ENCODE data around the gene FBXL5. TPM values are rescaled to one million over a fixed set of nuclear protein-coding genes. Genes with fewer than 3 reads are reported as not detected.

FBXL5 gene
- total and polyA plus RNA-seq, 3 donors from 2014 or later, result 149 to 162 (median 153) TPM

DNA sequence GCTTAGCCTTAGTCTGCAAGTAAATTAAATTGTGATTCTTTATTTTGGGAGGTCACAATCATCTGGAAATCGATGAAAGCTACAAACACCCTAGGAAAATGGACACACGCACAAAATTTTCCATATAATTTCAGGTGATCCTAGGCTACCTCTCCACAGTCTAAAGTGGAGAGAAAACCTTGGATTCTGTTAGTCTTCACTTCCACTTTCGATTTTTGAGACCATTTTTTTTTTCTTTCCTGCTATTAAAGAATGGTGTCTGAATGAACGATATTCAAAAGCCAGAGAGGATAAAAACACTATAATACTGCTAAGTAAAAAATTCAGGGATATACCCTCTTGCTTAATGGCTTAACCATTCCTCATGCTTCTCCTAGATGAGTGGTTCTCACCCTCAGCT is 1.7 kb downstream of the FBXL5 start:
- Histone ChIP-seq H3K4me3 (peak overlapping the region; percentile 87 to 89), H3K36me3 (ENCODE audit: low read depth, missing control alignments) (no peaks in the 10 kb centered on the region), H3K4me1 (peaks cover 35% of the 10 kb centered on the region), H3K27ac (peak overlapping the region; percentile 97 to 99), H3K27me3 (no peaks in the 10 kb centered on the region), H3K9me3 (no peaks in the 10 kb centered on the region)
- DNase-seq, result no peak
- intact Hi-C loops (cut with DNase I; ENCODE audit: low total_unique reads), result no loop called here
- 7 to 8% methylated on average over 4 of the region's 4 CpGs for WGBS, 2 donors
- TF ChIP-seq POLR2A (IDR thresholded peaks at IDR 0.05), result no peak
- TF ChIP-seq, protein P1, sequence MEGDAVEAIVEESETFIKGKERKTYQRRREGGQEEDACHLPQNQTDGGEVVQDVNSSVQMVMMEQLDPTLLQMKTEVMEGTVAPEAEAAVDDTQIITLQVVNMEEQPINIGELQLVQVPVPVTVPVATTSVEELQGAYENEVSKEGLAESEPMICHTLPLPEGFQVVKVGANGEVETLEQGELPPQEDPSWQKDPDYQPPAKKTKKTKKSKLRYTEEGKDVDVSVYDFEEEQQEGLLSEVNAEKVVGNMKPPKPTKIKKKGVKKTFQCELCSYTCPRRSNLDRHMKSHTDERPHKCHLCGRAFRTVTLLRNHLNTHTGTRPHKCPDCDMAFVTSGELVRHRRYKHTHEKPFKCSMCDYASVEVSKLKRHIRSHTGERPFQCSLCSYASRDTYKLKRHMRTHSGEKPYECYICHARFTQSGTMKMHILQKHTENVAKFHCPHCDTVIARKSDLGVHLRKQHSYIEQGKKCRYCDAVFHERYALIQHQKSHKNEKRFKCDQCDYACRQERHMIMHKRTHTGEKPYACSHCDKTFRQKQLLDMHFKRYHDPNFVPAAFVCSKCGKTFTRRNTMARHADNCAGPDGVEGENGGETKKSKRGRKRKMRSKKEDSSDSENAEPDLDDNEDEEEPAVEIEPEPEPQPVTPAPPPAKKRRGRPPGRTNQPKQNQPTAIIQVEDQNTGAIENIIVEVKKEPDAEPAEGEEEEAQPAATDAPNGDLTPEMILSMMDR (IDR thresholded peaks at IDR 0.05), result no peak

DNA sequence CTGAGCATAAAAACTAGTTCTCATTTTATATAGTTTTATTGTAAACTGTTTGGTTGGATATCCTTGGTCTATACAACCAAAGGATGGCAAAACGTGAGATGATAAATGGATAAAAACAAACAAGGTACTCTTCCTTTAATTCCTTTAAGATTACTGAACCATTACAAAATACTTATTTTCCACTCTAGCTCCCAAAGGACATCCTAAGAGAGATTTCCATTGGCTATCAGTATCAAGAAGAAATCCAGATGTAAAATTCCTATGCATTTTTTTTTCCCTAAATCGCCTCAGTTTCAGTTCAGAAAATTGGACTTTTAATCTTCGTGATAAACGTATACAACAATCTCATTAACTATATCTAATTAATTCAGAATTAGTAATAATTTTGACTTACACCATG is 2.3 kb downstream of the FBXL5 start:
- H3K27ac ChIP-seq, result peak overlapping the region; percentile 97 to 99
- H3K27me3 ChIP-seq, result no peaks in the 10 kb centered on the region
- no peak for DNase-seq
- intact Hi-C loops (cut with DNase I; ENCODE audit: low total_unique reads), result no loop called here
- no peaks in the 10 kb centered on the region for H3K36me3 ChIP-seq (ENCODE audit: low read depth, missing control alignments)
- 21 to 29% methylated on average over 4 of the region's 4 CpGs for WGBS, 2 donors
- H3K9me3 ChIP-seq, result no peaks in the 10 kb centered on the region
- H3K4me3 ChIP-seq, result peak overlapping the region in 1 of 2 donors; percentile 87
- H3K4me1 ChIP-seq, result peaks cover 35% of the 10 kb centered on the region
- no peak for TF ChIP-seq POLR2A (IDR thresholded peaks at IDR 0.05)
- TF ChIP-seq, protein P1 (IDR thresholded peaks at IDR 0.05), result no peak

DNA sequence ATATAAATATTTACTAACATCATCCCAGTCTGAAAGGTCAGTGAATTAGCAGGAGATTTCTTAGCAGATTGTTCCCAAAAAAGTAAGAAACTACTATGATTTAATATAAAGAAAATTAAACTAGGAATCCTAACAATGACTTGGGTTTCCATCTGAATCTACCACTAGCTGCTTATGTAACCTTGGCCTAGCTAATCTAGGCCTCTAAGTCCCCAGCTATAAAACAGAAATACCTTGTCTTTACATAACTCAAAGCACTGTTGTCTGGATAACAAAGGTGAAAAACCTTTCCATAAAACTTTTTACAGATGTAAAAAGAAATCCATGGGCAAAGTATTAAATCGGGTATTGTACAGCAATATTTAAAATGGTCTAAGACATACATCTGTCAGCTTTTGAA is 3.0 kb downstream of the FBXL5 start:
- no peak for DNase-seq
- H3K27ac ChIP-seq, result peak overlapping the region; percentile 36 to 97
- H3K4me3 ChIP-seq, result no peak overlapping the region
- TF ChIP-seq POLR2A (IDR thresholded peaks at IDR 0.05), result no peak
- TF ChIP-seq, protein P1 (IDR thresholded peaks at IDR 0.05), result no peak
- peaks cover 29% of the 10 kb centered on the region for H3K4me1 ChIP-seq
- intact Hi-C loops (cut with DNase I; ENCODE audit: low total_unique reads), result no loop called here
- H3K36me3 ChIP-seq (ENCODE audit: low read depth, missing control alignments), result no peaks in the 10 kb centered on the region
- WGBS, 2 donors, result 50 to 61% methylated on average over 1 of the region's 1 CpG
- H3K27me3 ChIP-seq, result no peaks in the 10 kb centered on the region
- no peaks in the 10 kb centered on the region for H3K9me3 ChIP-seq

DNA sequence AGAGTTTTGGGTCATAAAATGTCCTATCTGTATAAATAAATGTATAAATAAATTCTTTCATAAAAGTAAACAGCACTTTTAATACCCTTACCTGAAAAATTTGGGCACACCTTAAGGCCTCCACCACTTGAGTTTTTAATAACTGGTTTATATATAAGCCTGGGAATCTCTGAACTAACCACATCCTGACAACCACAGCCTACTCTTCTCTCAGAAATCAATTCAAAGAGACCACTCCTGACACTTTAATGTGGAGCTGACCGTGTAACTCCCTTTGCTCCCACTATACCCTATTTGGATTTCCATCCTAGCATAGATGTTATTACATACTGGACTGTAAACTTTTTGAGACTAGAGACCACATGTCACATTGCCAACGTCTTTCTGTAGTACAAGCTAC is 3.5 kb downstream of the FBXL5 start:
- no peak for DNase-seq
- intact Hi-C loops (cut with DNase I; ENCODE audit: low total_unique reads), result no loop called here
- no peaks in the 10 kb centered on the region for H3K9me3 ChIP-seq
- no peaks in the 10 kb centered on the region for H3K36me3 ChIP-seq (ENCODE audit: low read depth, missing control alignments)
- H3K27me3 ChIP-seq, result no peaks in the 10 kb centered on the region
- TF ChIP-seq POLR2A (IDR thresholded peaks at IDR 0.05), result no peak
- TF ChIP-seq, protein P1 (IDR thresholded peaks at IDR 0.05), result no peak
- H3K27ac ChIP-seq, result peak overlapping the region in 1 of 2 donors; percentile 97
- peaks cover 27% of the 10 kb centered on the region for H3K4me1 ChIP-seq
- no peak overlapping the region for H3K4me3 ChIP-seq
- 25 to 27% methylated on average over 2 of the region's 2 CpGs for WGBS, 2 donors

DNA sequence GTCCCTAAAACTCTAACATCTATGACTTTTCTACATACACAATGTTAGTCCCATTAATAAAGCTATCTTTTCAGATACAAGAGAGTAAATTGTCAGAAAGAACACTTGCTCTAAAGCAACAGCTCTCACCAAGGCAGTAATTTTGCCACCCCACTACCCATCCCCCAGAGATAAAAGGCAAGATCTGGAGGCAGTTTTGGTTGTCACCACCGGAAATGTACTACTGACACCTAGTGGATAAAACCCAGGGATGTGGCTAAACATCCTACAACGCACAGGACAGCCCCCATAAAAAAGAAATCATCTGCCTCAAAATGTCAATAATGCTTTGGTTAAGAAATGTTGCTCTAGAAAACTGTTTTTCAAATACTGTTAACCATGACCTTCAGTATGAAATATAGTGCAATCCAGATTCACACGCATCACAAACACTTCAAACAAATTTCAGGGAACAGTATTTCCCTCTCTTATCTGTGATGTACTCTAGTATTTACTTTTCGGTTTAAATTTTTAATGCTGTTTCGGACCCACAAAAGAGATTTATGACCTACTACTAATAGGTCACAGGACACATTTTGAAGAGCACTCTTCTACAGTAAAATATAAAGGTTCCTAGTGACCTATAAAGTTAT is 5.1 kb downstream of the FBXL5 start:
- Histone ChIP-seq H3K4me3 (no peak overlapping the region), H3K27ac (peak overlapping the region in 1 of 2 donors; percentile 5), H3K9me3 (no peaks in the 10 kb centered on the region), H3K36me3 (ENCODE audit: low read depth, missing control alignments) (no peaks in the 10 kb centered on the region), H3K27me3 (no peaks in the 10 kb centered on the region), H3K4me1 (peaks cover 19% of the 10 kb centered on the region)
- intact Hi-C loops (cut with DNase I; ENCODE audit: low total_unique reads), result no loop called here
- TF ChIP-seq POLR2A (IDR thresholded peaks at IDR 0.05), result no peak
- TF ChIP-seq, protein P1 (IDR thresholded peaks at IDR 0.05), result peak; percentile 46 to 57 (median 53)
- 39 to 44% methylated on average over 5 of the region's 5 CpGs for WGBS, 2 donors
- peak; percentile 34 for DNase-seq
